Suppressor macrophage treated with lipopolysaccharide for 1 hour (primary cell): ENCODE data around the gene MIR17HG.
"Not testable (repeated sequence)": the region's sequence is repeated elsewhere in the genome, so short reads cannot be mapped to it uniquely, and the experiment has no call there.

Experiments used
- DNase-seq, 3 donors: peaks; one replicate each; pipeline ENCODE4 v3.0.0-alpha.2; 2020 to 2022

MIR17HG gene

GRCh38 chr13:91347996-91348905, 764 bp downstream of the MIR17HG start:
- peak; percentile 67 to 88 (median 77) for DNase-seq

GRCh38 chr13:91348906-91349435, 1.5 kb downstream of the MIR17HG start:
- DNase-seq = peak; percentile 91 to 96 (median 96)

DNA sequence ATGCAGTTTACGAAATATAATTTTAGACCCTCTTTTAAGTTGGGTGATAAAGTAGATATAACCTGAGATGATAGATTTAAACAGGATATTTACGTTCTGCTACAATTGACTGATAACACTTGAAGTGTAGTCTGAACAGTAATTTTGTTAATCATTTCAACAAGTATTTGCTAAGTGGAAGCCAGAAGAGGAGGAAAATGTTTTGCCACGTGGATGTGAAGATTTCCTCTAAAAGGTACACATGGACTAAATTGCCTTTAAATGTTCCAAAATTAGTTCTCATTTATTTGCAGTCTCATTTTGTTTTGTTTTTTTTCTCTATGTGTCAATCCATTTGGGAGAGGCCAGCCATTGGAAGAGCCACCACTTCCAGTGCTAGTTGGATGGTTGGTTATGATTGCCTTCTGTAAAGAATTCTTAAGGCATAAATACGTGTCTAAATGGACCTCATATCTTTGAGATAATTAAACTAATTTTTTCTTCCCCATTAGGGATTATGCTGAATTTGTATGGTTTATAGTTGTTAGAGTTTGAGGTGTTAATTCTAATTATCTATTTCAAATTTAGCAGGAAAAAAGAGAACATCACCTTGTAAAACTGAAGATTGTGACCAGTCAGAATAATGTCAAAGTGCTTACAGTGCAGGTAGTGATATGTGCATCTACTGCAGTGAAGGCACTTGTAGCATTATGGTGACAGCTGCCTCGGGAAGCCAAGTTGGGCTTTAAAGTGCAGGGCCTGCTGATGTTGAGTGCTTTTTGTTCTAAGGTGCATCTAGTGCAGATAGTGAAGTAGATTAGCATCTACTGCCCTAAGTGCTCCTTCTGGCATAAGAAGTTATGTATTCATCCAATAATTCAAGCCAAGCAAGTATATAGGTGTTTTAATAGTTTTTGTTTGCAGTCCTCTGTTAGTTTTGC, 2.8 kb downstream of the MIR17HG start:
- no peak for DNase-seq

- no peak for DNase-seq
Measured at GRCh38 chr13:91351123-91351522, 3.6 kb downstream of the MIR17HG start.

- no peak for DNase-seq
Measured at GRCh38 chr13:91351980-91352379, 4.5 kb downstream of the MIR17HG start.

GRCh38 chr13:91352891-91353290, 5.4 kb downstream of the MIR17HG start:
- DNase-seq = not testable (repeated sequence)

DNA sequence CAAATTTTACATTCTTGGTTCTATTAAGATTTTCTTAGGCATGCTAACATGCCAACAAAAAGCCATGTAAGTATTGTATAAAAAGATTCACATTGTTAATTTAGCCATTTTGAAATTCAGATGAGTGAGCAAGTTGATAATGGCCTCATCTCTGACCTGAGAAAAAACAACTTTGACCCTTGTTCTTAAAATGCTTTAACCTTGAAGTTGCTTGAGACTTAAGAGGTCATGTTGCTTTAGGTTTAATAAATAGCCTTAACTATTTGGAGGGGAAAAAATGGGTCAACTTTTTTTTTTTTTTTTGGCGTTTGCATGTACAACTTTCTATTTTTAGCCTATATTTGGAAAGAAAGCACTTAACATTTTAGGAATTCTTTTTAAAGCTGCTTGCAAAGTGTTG, 6.0 kb downstream of the MIR17HG start:
- no peak for DNase-seq

DNA sequence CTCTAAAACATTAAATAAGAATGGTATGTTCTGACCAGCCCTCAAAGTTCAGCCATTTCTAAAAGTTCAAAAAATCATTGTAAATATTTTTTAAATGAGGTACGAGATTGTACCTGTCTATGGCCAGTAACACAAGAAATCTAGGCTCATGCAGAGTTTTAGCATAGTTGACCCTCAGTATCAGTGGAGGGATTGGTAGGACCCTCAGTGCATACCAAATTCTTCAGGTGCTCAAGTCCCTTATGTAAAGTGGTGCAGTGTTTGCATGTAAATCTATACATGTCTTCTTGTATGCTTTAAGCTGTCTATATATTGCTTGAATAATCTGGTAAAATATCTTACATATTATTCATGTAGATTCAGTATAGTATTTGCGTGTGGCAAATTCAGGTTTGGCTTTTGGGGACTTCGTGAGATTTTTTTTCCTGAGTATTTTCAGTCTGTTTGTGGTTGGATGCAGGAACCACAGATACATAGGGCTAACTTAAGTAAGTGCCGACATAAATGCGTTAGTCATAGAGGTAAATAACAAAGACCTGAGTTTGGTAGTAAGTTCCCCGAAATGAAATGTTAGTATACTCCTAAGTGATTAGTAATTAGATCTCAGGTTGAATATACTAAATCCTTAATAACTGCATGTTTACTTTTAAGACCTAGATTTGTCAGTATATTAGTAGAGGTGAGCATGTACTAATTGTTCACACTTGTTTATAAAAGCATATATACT, 7.8 kb downstream of the MIR17HG start:
- DNase-seq = no peak

DNA sequence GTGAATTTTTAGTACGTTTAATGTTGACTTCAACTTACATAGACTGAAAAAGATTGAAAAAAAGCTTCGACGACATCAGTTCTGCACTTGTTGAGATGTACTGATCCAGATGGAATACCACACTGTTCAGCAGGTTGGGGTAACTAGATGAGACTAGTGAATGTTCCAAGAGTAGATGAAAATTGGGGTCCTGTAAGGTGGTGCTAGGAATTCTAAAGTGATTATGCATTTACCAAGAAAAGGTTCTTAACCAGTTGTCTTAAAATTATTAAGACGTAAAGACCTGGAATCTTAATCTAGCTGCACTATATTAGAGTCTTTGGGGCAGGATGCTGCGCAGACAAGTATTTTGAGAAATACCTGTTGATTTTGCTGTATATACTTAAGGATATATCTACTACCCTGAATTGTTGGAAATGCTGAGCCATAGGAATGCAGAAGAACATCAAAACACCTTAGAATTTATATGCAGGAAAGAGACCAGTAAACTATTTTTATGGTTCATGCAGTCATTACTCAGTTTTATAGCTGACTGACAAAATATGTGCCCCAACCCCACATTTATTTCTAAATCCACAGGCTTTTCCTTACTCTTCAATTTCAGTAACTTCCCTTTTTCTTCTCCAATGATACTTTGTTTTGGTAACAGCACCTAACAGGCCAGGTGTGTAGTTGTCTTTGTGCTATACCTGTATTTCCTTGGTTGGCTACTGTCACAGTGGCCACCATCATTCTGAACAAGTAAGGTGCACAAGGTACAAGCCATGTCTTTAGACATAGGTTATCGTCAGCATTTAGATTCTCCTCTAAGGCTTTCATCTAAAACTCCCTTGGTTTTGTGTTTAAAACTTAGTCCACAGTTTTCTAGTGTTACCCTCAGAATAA, 8.6 kb downstream of the MIR17HG start:
- no peak for DNase-seq

DNA sequence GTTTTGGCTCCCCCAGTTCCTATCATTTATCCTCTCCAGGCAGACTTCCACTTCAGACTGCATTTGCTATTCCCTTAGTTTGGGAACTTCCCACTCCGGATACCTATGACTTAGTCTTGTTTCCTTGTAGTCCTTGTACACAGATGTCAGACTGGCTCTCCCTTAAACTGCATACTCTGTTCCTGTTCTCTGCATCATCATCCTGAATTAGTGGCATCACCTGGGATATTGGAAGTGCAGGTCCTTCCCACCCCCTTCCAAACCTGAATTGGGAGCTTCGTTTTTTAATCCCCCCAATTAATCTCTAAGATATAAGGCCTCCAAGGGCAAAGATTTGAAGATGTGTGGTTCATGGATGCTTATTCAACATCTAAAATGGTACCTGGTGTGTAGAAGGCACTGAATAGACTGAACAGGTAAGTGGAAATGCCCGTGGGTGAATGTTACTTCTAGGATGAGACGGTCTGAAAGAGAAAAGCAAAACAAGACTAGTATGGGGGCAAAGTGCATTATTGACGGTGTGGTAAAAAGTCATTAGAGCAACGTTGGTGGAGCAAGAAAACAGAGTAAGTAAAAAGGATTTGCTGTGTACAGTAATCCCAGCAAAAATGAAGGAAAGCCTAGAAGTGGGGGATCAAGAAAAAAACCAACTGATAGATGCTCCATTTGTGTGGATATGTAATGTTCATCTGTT, 9.6 kb downstream of the MIR17HG start:
- no peak for DNase-seq

DNA sequence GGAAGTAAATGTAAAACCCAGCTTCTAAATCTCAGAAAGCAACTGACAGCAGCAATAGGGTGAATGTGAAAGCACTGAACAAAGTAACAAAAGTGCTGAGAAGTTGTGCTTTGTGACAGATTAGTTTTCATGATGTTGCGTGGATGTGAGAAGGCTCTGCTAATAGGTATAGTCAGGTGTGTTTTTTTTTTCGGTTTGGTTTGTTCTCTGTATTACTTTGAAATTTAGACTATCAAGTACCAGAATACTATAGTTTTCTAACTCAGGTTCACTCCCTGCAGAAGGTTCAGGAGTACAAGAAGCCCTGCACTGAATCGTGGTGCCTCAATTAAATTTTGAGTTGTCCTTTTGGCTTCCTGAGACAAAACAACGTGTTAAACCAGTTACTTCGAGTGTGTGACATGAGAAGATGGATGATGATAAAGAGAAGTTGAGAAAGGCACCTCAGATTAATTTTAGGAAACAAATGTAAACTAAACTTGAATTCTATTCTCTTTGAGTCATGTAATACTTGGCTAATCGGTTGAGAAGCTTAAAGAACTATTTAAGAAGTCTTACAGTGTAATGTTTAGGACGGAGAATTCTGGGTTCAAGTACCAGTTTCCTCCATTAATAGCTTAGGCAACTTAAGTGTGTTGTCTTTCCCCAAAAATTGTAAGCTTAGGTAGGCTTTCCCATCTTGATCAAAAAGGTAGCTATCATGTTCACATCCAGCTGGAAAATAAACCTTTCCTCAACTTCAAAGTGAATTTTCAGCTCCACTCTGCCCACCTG, 10.3 kb downstream of the MIR17HG start:
- DNase-seq = no peak

- no peak for DNase-seq
Measured at GRCh38 chr13:91358387-91358782, 10.9 kb downstream of the MIR17HG start.

- no peak for DNase-seq
Measured at GRCh38 chr13:91359111-91359510, 11.6 kb downstream of the MIR17HG start.

DNA sequence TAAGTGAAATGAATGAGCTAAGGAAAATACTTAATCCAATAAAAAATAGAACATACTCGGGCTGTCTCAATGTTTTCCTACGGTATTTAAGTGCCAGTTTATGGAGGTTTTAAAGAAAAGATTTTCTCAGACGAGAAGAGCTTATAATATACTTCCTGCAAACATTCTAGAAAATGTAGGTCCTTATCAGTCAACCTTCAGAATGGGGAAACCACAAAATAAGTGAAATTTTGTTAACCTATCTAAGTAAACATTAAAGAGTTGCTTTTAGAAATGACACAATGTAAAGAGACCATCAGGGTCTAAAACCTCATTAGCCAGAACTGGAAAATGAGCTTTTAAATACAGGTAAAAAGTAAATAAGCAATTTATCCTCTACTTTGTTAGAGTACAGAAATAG, 12.1 kb downstream of the MIR17HG start:
- DNase-seq = no peak

GRCh38 chr13:91360246-91360751, 12.8 kb downstream of the MIR17HG start:
- no peak for DNase-seq

DNA sequence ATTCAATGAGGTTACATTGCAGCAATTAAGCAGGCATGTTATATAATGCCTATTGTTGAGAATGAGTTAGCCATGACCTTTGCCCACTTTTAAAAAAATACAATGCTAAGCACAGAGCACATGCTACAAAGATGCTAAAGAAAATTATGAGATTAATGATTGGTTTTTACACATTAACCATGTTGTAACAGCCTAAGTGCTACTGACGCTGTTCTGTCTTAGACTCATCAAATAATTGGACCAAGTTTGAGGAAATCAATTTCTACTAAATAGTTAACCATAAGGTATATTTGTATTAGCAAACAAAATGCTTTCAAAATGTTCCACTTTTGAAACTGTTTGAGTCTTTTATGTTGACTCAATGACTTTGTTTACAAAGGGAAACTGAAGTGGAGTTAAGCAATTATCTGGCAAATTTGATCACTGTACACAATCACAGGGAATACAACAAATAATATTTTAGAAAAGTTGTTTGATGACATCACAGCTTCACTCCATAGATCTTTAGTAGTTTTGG, 14.3 kb downstream of the MIR17HG start:
- DNase-seq = no peak

DNA sequence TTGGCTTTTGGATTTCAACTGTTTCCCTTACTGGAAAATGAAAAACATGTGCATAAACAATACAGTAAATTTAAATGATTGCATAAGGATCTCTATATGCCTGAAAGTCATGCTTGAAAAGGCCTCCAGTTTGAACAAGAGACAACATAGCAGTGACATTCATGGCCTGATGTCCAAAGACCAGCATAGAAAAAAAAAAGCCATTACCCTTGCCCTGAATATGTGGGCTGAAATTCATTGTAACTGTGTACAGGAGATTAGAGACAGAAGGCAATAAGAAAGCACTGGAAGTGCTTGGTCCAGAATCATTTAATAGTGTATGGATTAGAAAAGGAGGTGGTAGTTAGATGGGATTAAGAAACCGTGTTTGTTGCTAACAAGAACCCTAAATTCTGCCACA, 15.4 kb downstream of the MIR17HG start:
- DNase-seq = no peak

DNA sequence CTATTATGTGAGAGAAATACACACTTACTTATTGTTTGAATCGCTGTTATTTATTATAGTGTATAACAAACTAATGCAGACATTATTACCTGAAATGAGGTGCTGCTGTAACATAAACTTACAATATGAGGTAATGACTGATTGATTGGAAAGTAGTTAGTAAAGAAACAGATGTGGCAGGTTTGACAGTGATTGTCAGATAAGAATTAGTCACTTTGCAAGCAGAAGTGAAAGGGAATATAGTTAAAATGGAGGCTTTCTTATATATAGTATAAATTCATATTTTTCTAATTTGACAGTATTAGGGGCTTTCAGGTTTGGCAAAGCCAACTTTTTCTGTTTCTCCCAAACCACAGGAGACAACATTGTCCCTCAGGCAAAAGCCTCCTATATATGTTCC, 20.6 kb downstream of the MIR17HG start:
- DNase-seq = no peak

DNA sequence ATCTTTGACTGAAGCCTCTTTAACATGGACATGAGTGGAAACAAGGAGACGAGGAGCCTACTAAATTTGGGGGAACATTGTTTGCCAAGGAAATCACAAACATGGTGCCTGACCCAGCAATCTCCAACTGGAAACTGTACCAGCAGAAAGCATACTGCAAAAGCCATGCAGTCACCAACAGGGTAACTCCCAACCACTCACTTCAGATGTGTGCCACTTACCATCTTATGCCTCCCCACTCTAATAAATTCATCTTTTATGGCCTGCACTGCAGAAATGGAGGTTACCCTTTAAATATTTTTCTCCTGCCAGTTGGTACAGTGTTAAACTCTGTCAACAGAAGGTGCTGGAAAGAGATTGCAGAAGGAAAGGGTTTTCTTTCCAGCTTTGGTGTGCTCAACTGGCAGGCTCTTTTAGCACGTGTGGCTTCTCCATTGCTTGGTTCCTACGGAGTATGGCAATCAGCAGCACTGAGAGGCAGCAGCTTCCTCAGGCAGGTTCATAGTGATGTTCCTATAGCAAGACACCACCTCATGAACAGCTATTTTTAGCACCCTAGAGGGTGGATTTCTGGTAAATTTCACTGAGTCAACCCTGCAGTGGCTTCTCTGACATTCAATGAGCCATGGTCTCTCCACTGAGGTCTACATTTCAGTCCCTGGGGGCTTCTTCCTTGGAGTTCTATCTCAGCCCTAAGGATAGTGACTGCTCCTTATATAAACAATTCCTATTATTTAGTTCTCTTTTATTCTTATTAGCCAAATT, 21.4 kb downstream of the MIR17HG start:
- DNase-seq = no peak
